ENCODE data around the gene COX18.

Gene COX18

GRCh38 chr4:73069338-73070073 is at the start of gene COX18:
TSS of gene COX18 (minus strand) at chr4:73069716. CDS start at chr4:73069649, 67 bp downstream.
- in situ Hi-C loops (cut with HindIII; ENCODE audit: low sequenced_read_pairs) = no loop called here

DNA sequence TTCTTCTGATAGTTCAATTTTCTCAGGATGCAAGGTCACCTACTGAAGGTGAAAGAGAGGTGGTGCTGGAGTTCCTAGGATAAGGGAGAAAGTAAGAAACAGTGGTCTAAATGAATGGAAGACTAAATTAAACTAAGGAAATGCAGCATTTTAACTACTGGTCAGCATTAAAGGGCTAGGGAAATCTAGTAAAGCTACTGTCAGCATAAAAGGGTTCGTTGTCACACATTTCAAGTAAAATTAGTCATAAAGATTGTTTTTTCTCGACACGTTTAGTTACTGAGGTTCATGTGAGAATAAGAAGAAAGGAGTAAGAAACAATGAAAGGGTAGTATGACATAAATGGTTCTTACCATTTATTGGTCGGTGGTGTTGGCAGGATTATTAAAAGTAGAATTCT is 40.0 kb upstream of the COX18 start:
- in situ Hi-C loops (cut with HindIII; ENCODE audit: low sequenced_read_pairs) = no loop called here

DNA sequence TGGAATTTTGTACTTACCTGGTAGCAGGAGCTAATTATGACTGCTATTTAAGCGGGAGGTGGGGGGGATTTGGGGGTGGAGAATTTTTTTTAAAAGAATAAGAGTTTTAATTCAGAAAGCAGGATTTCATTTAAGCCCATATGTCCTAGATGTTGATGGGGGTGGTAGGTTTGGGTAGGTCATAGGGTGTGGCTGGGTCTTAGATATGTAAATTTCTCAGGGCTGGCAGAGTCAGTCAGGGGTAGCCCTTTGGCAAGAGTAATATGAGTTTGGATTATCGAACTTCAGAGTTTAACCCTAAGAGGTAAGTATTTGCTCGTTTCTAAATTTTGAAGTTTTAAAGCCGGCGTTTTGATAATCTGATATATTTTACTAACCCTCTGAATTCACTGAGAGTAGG is 35.2 kb upstream of the COX18 start:
- in situ Hi-C loops (cut with HindIII; ENCODE audit: low sequenced_read_pairs) = no loop called here

DNA sequence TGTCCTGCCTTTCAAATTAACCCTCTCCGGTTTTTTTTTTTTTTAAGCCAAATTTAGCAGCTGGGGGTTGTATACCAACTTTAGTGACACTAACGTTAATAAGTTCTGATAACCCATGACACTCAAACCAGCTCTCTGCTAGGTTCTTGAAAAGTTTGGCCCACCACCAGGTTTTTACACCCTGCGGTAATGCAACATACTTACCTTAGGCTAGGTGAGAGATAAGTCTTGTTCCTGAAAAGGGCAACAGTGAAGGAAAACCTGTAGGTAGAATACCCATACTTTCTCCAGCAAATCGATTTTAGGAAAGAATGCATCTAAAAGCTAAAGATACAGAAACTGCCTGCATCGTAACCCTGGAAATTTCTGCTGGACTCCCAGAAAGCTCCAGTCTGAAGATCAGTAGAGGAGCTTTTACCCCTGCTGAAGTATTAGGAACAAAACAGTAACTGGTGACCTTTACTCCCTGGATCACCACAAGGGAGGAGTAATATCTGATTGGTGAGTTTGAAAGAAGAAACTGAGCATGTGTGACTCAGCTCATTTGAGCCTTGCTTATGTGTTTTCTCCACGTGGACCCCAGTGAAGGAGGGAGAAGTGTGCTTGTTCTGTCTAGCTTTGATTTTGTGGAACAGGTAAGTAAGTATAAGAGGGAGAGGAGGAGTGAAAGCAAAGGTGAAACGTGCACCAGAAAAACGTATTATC is 34.4 kb upstream of the COX18 start:
- in situ Hi-C loops (cut with HindIII; ENCODE audit: low sequenced_read_pairs) = no loop called here

DNA sequence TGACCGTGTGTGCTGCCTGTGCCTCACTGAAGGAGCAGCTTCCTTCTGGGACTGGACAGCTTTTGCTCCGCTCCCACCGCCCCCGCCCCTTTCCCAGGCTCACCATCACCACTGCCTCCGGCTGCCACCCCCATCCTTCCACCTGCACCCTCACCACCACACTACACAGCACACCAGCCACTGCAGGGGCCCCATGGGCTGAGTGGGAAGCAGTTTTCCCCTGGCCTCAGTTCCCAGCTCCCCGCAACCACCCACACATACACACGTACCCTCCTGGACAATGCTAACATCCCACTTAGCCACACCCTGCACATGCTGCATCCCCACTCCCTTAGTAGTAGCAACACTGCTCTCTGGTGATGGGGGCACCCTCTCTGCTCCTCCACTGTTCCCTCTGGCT is 29.6 kb upstream of the COX18 start:
- in situ Hi-C loops (cut with HindIII; ENCODE audit: low sequenced_read_pairs) = no loop called here

- in situ Hi-C loops (cut with HindIII; ENCODE audit: low sequenced_read_pairs) = no loop called here
Measured at GRCh38 chr4:73098713-73099112, 29.2 kb upstream of the COX18 start.

- in situ Hi-C loops (cut with HindIII; ENCODE audit: low sequenced_read_pairs) = no loop called here
Measured at GRCh38 chr4:73098016-73098415, 28.5 kb upstream of the COX18 start.

- in situ Hi-C loops (cut with HindIII; ENCODE audit: low sequenced_read_pairs) = no loop called here
Measured at GRCh38 chr4:73092868-73093267, 23.4 kb upstream of the COX18 start.

DNA sequence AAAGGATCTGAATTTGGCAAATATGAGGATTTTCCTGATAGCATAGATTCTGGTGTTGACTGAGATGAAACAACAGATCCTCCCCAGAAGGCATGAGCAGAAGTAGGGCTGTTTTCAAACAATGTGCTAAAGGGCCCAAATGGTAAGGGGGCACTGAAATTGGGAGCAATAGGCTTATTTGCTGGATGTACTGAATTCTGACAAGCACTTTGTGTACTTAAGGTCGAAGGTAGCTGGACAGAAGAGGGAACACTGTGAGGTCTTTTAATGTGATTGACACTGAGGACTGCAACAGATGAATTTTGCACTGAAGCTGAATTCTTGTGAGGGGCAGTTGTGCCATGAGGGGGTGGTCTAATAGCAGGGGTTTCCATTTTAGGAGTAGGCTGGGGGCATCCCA is 21.2 kb upstream of the COX18 start:
- in situ Hi-C loops (cut with HindIII; ENCODE audit: low sequenced_read_pairs) = no loop called here

GRCh38 chr4:73087871-73088270 is 18.4 kb upstream of the COX18 start:
- in situ Hi-C loops (cut with HindIII; ENCODE audit: low sequenced_read_pairs) = no loop called here

GRCh38 chr4:73086095-73086868 is 16.8 kb upstream of the COX18 start:
- in situ Hi-C loops (cut with HindIII; ENCODE audit: low sequenced_read_pairs) = no loop called here

- in situ Hi-C loops (cut with HindIII; ENCODE audit: low sequenced_read_pairs) = no loop called here
Measured at GRCh38 chr4:73080789-73081188, 11.3 kb upstream of the COX18 start.

GRCh38 chr4:73075832-73076231 is 6.3 kb upstream of the COX18 start:
- in situ Hi-C loops (cut with HindIII; ENCODE audit: low sequenced_read_pairs) = no loop called here

GRCh38 chr4:73070074-73070390 is 516 bp upstream of the COX18 start:
- in situ Hi-C loops (cut with HindIII; ENCODE audit: low sequenced_read_pairs) = no loop called here

DNA sequence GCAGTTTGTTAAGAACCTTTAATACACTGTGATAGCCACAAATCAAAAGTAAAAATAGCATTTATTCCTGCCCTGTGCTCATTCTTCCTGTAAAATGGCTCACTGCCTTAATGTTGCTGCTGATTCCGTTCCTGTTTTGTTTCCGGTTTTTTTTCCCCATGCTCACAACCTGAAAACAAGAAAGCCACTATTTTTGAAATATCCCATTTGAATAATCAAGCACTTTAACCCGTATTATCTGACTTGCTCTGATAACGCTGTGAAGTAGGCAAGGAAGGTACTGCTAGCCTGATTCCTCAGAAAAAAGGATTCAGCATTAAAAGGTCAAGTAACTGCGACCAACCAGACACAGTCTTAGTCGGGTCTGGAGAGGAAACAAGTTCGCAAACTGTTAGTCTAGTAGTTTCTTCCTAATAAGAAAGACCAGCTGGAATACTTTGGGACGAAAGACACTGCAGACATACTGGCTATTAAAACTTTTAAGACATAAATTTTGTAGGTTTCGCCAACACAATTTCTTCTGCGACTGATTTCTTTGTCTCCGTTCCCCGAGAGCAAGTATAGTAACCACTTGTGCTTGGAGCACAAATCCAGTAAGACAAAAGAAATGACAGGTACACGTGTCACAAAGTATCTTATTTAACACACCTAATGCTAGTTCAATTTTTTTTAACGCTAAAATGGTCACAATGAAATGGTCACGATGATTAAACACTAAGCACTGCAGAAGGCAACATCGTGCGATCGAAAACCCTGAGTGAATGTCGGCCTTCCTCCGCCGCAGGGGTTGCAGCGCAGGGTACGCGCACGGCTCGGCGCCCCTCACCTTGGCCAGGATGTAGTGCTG is 802 bp downstream of the COX18 start:
- in situ Hi-C loops (cut with HindIII; ENCODE audit: low sequenced_read_pairs) = no loop called here

DNA sequence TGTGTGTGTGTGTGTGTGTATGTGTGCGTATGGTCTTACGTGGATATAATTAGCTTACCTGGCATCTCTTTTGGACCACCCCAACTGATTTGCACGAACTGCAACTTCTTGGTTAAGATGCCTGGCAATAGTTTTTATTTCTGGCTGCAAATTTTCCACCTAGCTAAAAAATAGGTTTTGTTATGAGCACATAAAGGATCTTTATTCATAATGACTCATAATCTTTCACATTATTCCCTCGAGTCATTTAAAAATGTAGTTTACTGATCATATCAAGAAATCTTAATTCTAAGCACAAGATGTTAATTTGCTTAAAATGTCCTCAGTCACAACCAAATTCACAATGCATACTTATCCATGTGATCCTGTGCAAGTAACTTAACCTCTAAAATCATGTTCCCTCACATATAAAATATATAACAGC is 1.5 kb downstream of the COX18 start:
- in situ Hi-C loops (cut with HindIII; ENCODE audit: low sequenced_read_pairs) = no loop called here

DNA sequence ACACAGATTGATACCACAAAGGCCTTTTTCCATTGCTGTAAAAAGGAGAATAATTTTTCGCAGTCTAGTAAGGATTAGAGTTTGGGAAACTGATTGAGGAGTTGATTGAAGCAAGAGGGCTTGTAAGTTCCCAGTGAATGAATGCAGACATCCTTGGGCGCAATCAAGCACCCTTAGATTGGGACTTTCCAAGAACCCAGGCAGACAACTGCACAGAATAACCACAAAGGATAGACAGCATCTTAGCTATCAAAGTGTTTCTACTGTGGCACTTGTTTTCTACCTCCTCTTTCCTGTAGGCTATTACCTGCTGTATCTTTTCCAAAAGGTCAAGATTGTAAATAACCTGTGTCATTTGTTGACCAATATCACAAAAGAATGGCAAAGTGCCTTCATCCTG is 2.6 kb downstream of the COX18 start:
- in situ Hi-C loops (cut with HindIII; ENCODE audit: low sequenced_read_pairs) = no loop called here

GRCh38 chr4:73066445-73066844 is 3.1 kb downstream of the COX18 start:
- in situ Hi-C loops (cut with HindIII; ENCODE audit: low sequenced_read_pairs) = no loop called here

- in situ Hi-C loops (cut with HindIII; ENCODE audit: low sequenced_read_pairs) = no loop called here
Measured at GRCh38 chr4:73064536-73064935, 5.0 kb downstream of the COX18 start.

DNA sequence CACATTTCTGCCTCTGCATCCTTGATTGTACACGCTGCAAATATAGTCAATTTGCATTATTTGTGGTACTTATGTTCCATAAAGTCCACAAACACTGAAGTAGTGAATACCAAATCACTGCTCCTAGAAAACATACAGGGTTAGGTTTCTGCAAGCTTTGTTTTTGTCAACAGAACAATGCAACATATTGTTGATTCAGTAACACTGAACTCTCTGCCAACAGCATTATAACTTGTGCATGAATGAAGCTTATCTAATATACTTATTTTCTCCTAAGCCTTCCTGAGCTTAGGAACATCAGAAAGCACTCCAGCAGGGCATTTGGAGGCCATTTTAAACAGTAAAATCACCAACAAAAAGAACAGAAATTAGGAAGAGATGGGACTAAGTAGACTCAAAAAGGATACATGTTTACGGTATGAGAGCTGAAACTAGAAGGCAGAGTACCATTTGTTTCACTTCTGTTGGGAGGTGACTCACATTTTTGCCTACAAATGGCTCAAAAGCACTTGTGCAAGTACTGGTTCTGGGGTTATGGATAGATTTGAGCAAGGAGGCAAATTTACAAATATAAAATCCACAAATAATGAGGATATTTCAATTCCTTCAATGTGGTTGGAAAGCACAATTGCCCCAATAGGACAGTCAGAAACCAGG is 14.1 kb downstream of the COX18 start:
- in situ Hi-C loops (cut with HindIII; ENCODE audit: low sequenced_read_pairs) = no loop called here
